Progenitor cell of endocrine pancreas (in vitro differentiated cells): Measurements from ENCODE around the gene PDE11A. TPM values are rescaled to one million over a fixed set of nuclear protein-coding genes. Genes with fewer than 3 reads are reported as not detected.

Source experiments
- DNase-seq: peaks from one replicate; pipeline ENCODE4 v3.0.0; 2021; ENCODE audit warnings: low spot score; ENCODE audit not compliant: unreplicated experiment
- H3K27ac Mint-ChIP-seq: 2 replicates; pipeline ENCODE4 v1.8.0; 2021; ENCODE audit warnings: mild to moderate bottlenecking, moderate library complexity, mixed read lengths
- H3K27me3 Mint-ChIP-seq: 2 replicates; pipeline ENCODE4 v1.8.0; 2021; ENCODE audit warnings: mixed read lengths
- H3K36me3 Mint-ChIP-seq: 2 replicates; pipeline ENCODE4 v1.8.0; 2022; ENCODE audit warnings: mixed read lengths; ENCODE audit not compliant: insufficient read depth
- H3K4me1 Mint-ChIP-seq: 2 replicates; pipeline ENCODE4 v1.8.0; 2021; ENCODE audit warnings: low read depth, mixed read lengths
- H3K4me3 Mint-ChIP-seq: 2 replicates; pipeline ENCODE4 v1.8.0; 2021; ENCODE audit warnings: low read depth, mild to moderate bottlenecking, moderate library complexity, mixed read lengths
- H3K9me3 Mint-ChIP-seq: 2 replicates; pipeline ENCODE4 v1.8.0; 2021; ENCODE audit warnings: low read depth, mixed read lengths
- total RNA-seq: library from RNA; stranded (reverse); gene quantifications from 2 replicates; pipeline ENCODE4 v1.2.1, GENCODE V29; 2021
- TF ChIP-seq, protein P1 (sequence below): fragments of 200-600 bp; sonication (generic); IDR thresholded peaks from one replicate; pipeline ENCODE4 v1.5.0; 2021; ENCODE audit warnings: antibody characterized with exemption, mild to moderate bottlenecking; ENCODE audit not compliant: unreplicated experiment

PDE11A gene
- total RNA-seq, 1 donor from 2014 or later = 54.8 TPM

DNA sequence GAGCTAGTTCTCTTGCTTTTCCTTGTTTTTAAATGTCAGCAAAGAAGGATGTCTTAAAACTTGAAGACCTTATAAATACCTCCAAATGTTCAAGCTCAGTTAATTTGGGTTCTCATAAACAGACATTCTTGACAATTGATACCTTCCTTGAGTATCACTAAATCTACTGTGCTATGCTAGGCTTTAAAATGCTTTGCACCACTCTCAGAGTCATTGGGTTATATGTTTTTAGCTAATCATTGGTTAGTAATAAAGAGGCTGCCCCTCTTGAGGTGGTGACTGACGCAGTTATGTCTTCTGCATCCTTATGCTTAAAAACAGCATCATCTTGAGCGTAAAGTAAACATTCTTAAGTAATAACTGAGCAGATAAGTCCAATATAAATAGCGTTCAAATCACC is 404.0 kb downstream of the PDE11A start:
- H3K9me3 Mint-ChIP-seq = no peaks in the 10 kb centered on the region
- H3K27ac Mint-ChIP-seq = no peak overlapping the region
- DNase-seq = no peak
- no peak overlapping the region for H3K4me3 Mint-ChIP-seq
- no peaks in the 10 kb centered on the region for H3K27me3 Mint-ChIP-seq
- TF ChIP-seq, protein P1, sequence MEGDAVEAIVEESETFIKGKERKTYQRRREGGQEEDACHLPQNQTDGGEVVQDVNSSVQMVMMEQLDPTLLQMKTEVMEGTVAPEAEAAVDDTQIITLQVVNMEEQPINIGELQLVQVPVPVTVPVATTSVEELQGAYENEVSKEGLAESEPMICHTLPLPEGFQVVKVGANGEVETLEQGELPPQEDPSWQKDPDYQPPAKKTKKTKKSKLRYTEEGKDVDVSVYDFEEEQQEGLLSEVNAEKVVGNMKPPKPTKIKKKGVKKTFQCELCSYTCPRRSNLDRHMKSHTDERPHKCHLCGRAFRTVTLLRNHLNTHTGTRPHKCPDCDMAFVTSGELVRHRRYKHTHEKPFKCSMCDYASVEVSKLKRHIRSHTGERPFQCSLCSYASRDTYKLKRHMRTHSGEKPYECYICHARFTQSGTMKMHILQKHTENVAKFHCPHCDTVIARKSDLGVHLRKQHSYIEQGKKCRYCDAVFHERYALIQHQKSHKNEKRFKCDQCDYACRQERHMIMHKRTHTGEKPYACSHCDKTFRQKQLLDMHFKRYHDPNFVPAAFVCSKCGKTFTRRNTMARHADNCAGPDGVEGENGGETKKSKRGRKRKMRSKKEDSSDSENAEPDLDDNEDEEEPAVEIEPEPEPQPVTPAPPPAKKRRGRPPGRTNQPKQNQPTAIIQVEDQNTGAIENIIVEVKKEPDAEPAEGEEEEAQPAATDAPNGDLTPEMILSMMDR = no peak
- peaks cover 26% of the 10 kb centered on the region for H3K36me3 Mint-ChIP-seq
- H3K4me1 Mint-ChIP-seq = peaks cover 2% of the 10 kb centered on the region

DNA sequence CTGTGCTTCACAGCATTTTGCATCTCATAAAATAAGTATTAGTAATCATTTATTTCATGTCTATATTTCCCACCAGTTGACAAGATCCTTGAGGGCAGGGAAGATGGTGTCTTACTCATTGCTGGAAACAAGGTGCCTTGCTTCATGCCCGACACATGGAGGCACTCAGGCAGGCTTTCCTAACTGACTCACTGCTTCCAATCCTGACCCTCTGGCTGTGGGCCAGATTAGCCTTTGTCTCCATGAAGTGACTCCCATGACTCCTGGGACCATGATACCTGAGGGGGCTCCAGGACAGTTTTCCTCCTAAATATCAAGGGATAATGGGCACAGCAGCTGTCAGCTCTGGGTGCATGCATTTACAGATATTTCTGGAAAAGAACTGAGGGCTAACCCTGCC is 405.0 kb downstream of the PDE11A start:
- Mint-ChIP-seq H3K9me3 (no peaks in the 10 kb centered on the region), H3K36me3 (peaks cover 23% of the 10 kb centered on the region), H3K27me3 (no peaks in the 10 kb centered on the region), H3K27ac (no peak overlapping the region), H3K4me3 (no peak overlapping the region), H3K4me1 (peaks cover 2% of the 10 kb centered on the region)
- no peak for DNase-seq
- TF ChIP-seq, protein P1 = no peak

DNA sequence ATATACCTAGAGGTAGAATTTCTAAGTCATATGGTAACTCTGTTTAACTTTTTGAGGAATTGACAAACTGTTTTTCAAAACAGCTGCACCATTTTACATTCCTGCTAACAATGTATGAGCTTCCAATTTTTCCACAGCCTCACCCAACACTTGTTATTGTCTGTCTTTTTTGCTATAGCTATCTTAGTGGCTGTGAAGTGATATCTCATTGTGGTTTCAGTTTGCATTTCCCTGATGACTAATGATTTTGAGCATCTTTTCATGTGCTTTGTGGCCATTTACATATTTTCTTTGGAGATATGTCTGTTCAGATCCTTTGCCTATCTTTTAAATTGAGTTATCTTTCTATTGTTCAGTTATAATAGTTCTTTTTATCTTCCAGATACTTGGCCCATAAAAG is 406.2 kb downstream of the PDE11A start:
- H3K4me1 Mint-ChIP-seq = no peaks in the 10 kb centered on the region
- TF ChIP-seq, protein P1 = no peak
- H3K27me3 Mint-ChIP-seq = no peaks in the 10 kb centered on the region
- DNase-seq = no peak
- peaks cover 19% of the 10 kb centered on the region for H3K36me3 Mint-ChIP-seq
- no peak overlapping the region for H3K4me3 Mint-ChIP-seq
- H3K27ac Mint-ChIP-seq = no peak overlapping the region
- H3K9me3 Mint-ChIP-seq = no peaks in the 10 kb centered on the region

DNA sequence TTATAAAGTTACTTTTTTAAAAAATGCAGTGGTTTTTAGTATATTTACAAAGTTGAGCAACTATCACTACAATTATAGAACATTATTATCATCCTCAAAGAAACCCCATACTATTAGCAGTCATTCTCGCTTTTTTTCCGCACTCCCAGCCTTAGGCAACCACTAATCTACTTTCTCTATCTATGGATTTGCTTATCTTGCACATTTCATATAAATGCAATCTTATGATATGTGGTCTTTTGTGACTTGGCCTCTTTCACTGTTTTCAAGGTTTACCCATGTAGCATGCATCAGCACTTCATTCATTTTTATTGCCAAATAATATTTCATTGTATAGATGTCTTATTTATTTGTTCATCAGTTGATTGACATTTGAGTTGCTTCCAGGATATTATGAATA is 406.6 kb downstream of the PDE11A start:
- no peak for DNase-seq
- H3K27me3 Mint-ChIP-seq = no peaks in the 10 kb centered on the region
- H3K9me3 Mint-ChIP-seq = no peaks in the 10 kb centered on the region
- H3K4me1 Mint-ChIP-seq = peaks cover 3% of the 10 kb centered on the region
- H3K36me3 Mint-ChIP-seq = peaks cover 23% of the 10 kb centered on the region
- H3K4me3 Mint-ChIP-seq = no peak overlapping the region
- TF ChIP-seq, protein P1 = no peak
- no peak overlapping the region for H3K27ac Mint-ChIP-seq

DNA sequence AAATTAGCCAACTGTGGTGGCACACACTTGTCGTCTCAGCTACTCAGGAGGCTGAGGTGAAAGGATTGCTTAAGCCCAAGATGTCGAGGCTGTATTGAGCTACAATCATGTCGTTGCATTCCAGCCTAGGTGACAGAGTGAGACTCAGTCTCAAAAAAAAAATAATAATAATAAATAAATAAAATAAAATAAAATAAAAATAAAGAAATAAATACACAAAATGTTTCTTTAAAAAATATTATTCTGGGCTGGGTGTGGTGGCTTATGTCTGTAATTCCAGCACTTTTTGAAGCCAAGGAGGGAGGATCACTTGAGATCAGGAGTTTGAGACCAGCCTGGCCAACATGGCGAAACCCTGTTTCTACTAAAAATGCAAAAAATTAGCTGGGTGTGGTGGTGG is 407.2 kb downstream of the PDE11A start:
- Mint-ChIP-seq H3K4me1 (peaks cover 9% of the 10 kb centered on the region), H3K9me3 (no peaks in the 10 kb centered on the region), H3K4me3 (no peak overlapping the region), H3K27ac (no peak overlapping the region), H3K27me3 (no peaks in the 10 kb centered on the region), H3K36me3 (peaks cover 19% of the 10 kb centered on the region)
- no peak for DNase-seq
- TF ChIP-seq, protein P1 = no peak
